Neuronal stem cell (in vitro differentiated cells): Measurements from ENCODE around the gene ALKBH8.
A peak's percentile ranks its signal among the peaks of the same experiment; 100 is the strongest.
"Not testable (repeated sequence)": the region's sequence is repeated elsewhere in the genome, so short reads cannot be mapped to it uniquely, and the experiment has no call there.

Experiments used
- DNase-seq: peaks from one replicate; pipeline ENCODE4 v3.0.0-alpha.2; 2013; ENCODE audit warnings: low spot score
- H2AFZ ChIP-seq: one replicate; pipeline ENCODE4 v1.6.1; 2013; ENCODE audit warnings: mild to moderate bottlenecking, low read length, inconsistent platforms
- H2AK5ac ChIP-seq: 2 replicates; pipeline ENCODE4 v1.6.1; 2013; ENCODE audit warnings: low read depth, mild to moderate bottlenecking, inconsistent platforms, low read length, moderate library complexity, mixed read lengths
- H2BK120ac ChIP-seq: 2 replicates; pipeline ENCODE4 v1.6.1; 2013; ENCODE audit warnings: low read depth, mild to moderate bottlenecking, inconsistent platforms, low read length, moderate library complexity, mixed read lengths
- H2BK12ac ChIP-seq: one replicate; pipeline ENCODE4 v1.6.1; 2013; ENCODE audit warnings: low read length, inconsistent platforms
- H2BK15ac ChIP-seq: 2 replicates; pipeline ENCODE4 v1.6.1; 2013; ENCODE audit warnings: mild to moderate bottlenecking, low read length, inconsistent platforms, mixed read lengths
- H2BK5ac ChIP-seq: one replicate; pipeline ENCODE4 v1.6.1; 2013; ENCODE audit warnings: inconsistent platforms, mild to moderate bottlenecking, low read length, moderate library complexity
- H3K14ac ChIP-seq: one replicate; pipeline ENCODE4 v1.6.1; 2013; ENCODE audit warnings: low read length, inconsistent platforms
- H3K18ac ChIP-seq: 2 replicates; pipeline ENCODE4 v1.6.1; 2013; ENCODE audit warnings: low read length, inconsistent platforms
- H3K23ac ChIP-seq: 2 replicates; pipeline ENCODE4 v1.6.1; 2013; ENCODE audit warnings: low read depth, mild to moderate bottlenecking, mixed read lengths, low read length, inconsistent platforms; ENCODE audit not compliant: poor library complexity
- H3K27ac ChIP-seq: replicated peaks from 3 replicates; pipeline ENCODE4 v1.5.1; 2013; ENCODE audit warnings: low read length, inconsistent platforms
- H3K27me3 ChIP-seq, 3 experiments: 2 replicates each; pipeline ENCODE4 v1.6.1; 2013; ENCODE audit warnings: low read length in 3 of 3, mild to moderate bottlenecking in 2 of 3, inconsistent platforms in 1 of 3, low read depth in 1 of 3, mixed read lengths in 1 of 3, moderate library complexity in 1 of 3; ENCODE audit not compliant: control insufficient read depth in 3 of 3, insufficient read depth in 3 of 3
- H3K36me3 ChIP-seq, 2 donors: replicated peaks in 1 of 2; 2 replicates each; pipeline ENCODE4 v1.6.1; 2013; ENCODE audit warnings: low read length in 2 of 2; ENCODE audit not compliant: control insufficient read depth in 2 of 2, insufficient read depth in 2 of 2
- H3K4ac ChIP-seq: 2 replicates; pipeline ENCODE4 v1.6.1; 2013; ENCODE audit warnings: inconsistent platforms, mild to moderate bottlenecking, low read length, moderate library complexity
- H3K4me1 ChIP-seq, 2 donors: 1 replicate in 1 of 2; 2 replicates in 1 of 2; pipeline ENCODE4 v1.6.1; 2013; ENCODE audit warnings: low read length in 2 of 2, low read depth in 1 of 2; ENCODE audit not compliant: control insufficient read depth in 2 of 2, insufficient read depth in 1 of 2
- H3K4me2 ChIP-seq: one replicate; pipeline ENCODE4 v1.6.1; 2013; ENCODE audit warnings: mild to moderate bottlenecking, low read length, inconsistent platforms; ENCODE audit not compliant: insufficient read depth, poor library complexity, severe bottlenecking
- H3K4me3 ChIP-seq, 2 donors: 2 replicates each; pipeline ENCODE4 v1.5.1; 2013; ENCODE audit warnings: low read length in 2 of 2, mild to moderate bottlenecking in 2 of 2, inconsistent platforms in 1 of 2, moderate library complexity in 1 of 2
- H3K79me1 ChIP-seq: one replicate; pipeline ENCODE4 v1.6.1; 2013; ENCODE audit warnings: low read depth, mild to moderate bottlenecking, inconsistent platforms, low read length, moderate library complexity
- H3K9ac ChIP-seq: one replicate; pipeline ENCODE4 v1.6.1; 2013; ENCODE audit warnings: mild to moderate bottlenecking, low read depth, low read length, inconsistent platforms; ENCODE audit not compliant: poor library complexity
- H3K9me3 ChIP-seq, 2 donors: replicated peaks in 1 of 2; 2 replicates each; pipeline versions ENCODE3 to v1.6.1; 2013; ENCODE audit warnings: low read length in 2 of 2, mild to moderate bottlenecking in 2 of 2, inconsistent platforms in 1 of 2, low read depth in 1 of 2, mixed read lengths in 1 of 2, moderate library complexity in 1 of 2; ENCODE audit not compliant: control insufficient read depth in 2 of 2, insufficient read depth in 1 of 2
- H4K8ac ChIP-seq: one replicate; pipeline ENCODE4 v1.6.1; 2013; ENCODE audit warnings: low read depth, mild to moderate bottlenecking, inconsistent platforms, low read length, moderate library complexity
- H4K91ac ChIP-seq: one replicate; pipeline ENCODE4 v1.6.1; 2013; ENCODE audit warnings: low read length, low read depth, mild to moderate bottlenecking, inconsistent platforms; ENCODE audit not compliant: poor library complexity
- WGBS, 2 donors: extraction: QIAGEN DNeasy Blood & Tissue Kit; methylation state at CpG; one replicate each; pipeline ENCODE4 v1.1.7; 2013; ENCODE audit warnings: missing lambda C conversion rate in 2 of 2, mixed read lengths in 1 of 2; ENCODE audit not compliant: insufficient read length in 2 of 2, insufficient replicate concordance in 1 of 2; ENCODE audit errors: extremely low coverage in 2 of 2; 5-methylcytosine and 5-hydroxymethylcytosine counted together

ALKBH8 gene

DNA sequence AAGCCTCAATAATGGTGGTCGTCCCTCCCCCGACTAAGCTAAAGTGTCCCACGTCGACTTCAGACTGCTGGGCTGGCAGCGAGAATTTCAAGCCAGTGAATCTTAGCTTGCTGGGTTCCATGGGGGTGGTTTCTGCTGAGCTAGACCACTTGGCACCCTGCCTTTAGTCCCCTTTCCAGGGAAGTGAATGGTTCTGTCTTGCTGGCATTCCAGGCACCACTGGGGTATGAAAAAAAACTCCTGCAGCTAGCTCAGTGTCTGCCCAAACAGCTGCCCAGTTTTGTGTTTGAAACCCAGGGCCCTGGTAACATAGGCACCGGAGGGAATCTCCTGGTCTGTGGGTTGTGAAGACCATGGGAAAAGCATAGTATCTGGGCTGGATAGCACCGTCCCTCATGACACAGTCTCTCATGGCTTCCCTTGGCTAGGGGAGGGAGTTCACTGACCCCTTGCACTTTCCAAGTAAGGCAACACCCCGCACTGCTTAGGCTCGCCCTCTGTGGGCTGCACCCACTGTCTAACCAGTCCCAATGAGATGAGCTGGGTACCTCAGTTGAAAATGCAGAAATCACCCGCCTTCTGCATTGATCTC is 99.2 kb downstream of the ALKBH8 start:
- H3K27ac ChIP-seq, H2BK120ac ChIP-seq, H3K4me3 ChIP-seq, H2BK12ac ChIP-seq, H3K23ac ChIP-seq, H3K18ac ChIP-seq, H4K91ac ChIP-seq, H3K36me3 ChIP-seq, H2BK5ac ChIP-seq, H3K4me2 ChIP-seq, H3K4me1 ChIP-seq, H2AK5ac ChIP-seq, H3K9me3 ChIP-seq, H3K4ac ChIP-seq, H2BK15ac ChIP-seq, DNase-seq, H3K14ac ChIP-seq, H3K27me3 ChIP-seq, H4K8ac ChIP-seq, H3K79me1 ChIP-seq: not testable (repeated sequence)
- Histone ChIP-seq H2AFZ (peak overlapping the region; percentile 79), H3K9ac (peak overlapping the region; percentile 44)
- WGBS, 2 donors: no CpG with 5 or more reads among the region's 10 CpGs

DNA sequence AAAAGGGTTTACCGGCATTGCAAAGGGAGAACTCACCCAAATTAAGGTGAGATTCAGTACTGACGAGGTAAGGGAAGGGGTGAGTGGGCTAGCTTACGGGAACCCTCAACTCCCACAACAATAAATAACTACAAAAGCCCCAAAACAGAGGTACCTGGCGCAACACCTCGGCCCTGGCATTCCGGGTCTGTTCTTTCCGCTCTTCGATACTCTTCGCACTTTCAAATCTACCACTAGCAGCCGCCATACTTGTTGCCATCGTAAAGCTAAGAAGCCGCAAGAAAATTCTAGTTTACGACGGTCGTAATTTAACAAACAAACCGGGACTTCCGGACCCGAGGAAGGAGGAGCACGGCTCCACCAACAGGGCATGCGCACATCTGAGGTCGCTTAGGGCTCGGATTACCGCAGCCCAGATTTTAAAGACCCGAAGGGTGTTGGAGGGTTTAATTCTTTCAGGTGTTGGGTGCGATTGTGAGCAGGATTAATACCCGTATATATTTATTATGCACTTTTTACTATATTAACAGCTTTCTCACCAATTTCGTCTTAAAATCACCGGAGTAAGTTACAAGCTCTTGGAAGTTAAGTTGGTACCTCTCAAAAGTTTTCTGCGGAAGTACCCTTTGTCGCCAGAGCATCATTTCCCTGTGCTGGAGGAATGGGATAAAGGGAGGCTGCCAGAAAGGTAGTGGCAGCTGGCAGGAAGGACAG is 107.8 kb downstream of the ALKBH8 start, which contains the start of gene CWF19L2:
TSS of gene CWF19L2 (minus strand) at position 268 of the 714 bp plus-strand sequence. CDS start at position 259, 9 bp downstream.
- peak; percentile 88 for DNase-seq
- Histone ChIP-seq H4K91ac (no peak within 1 kb of the TSS), H3K27me3 (no peaks in the 10 kb centered on the region), H3K79me1 (no peaks in the 10 kb centered on the region), H3K18ac (no peak within 1 kb of the TSS), H3K4me2 (peak within 1 kb of the TSS; percentile 60), H3K4me1 (peaks cover 0 to 5% of the 10 kb centered on the region in 2 donors), H3K9ac (no peak within 1 kb of the TSS), H3K9me3 (no peaks in the 10 kb centered on the region), H2BK120ac (no peak within 1 kb of the TSS), H3K4me3 (peak within 1 kb of the TSS; percentile 70 to 83), H3K36me3 (peaks cover 9 to 28% of the 10 kb centered on the region in 2 donors), H2BK15ac (no peak within 1 kb of the TSS), H2BK5ac (no peak within 1 kb of the TSS), H2AFZ (peak within 1 kb of the TSS; percentile 87), H2BK12ac (no peak within 1 kb of the TSS), H4K8ac (no peak within 1 kb of the TSS), H2AK5ac (no peak within 1 kb of the TSS), H3K4ac (no peak within 1 kb of the TSS), H3K23ac (no peak within 1 kb of the TSS), H3K27ac (no peak within 1 kb of the TSS), H3K14ac (no peak within 1 kb of the TSS)
- no CpG with 5 or more reads among the region's 30 CpGs for WGBS, 2 donors

- Histone ChIP-seq H3K36me3 (peaks cover 9 to 33% of the 10 kb centered on the region in 2 donors), H3K18ac (no peak overlapping the region), H2BK5ac (no peak overlapping the region), H3K4ac (no peak overlapping the region), H3K9me3 (no peaks in the 10 kb centered on the region), H2BK15ac (no peak overlapping the region), H3K4me1 (peaks cover 0 to 5% of the 10 kb centered on the region in 2 donors), H3K27me3 (no peaks in the 10 kb centered on the region), H3K14ac (no peak overlapping the region), H3K27ac (no peak overlapping the region), H2BK12ac (no peak overlapping the region), H3K23ac (no peak overlapping the region), H3K4me2 (peak overlapping the region; percentile 60), H2AK5ac (no peak overlapping the region), H2AFZ (peak overlapping the region; percentile 87), H4K91ac (no peak overlapping the region), H3K9ac (no peak overlapping the region), H3K79me1 (no peaks in the 10 kb centered on the region), H4K8ac (no peak overlapping the region), H3K4me3 (peak overlapping the region; percentile 70 to 83), H2BK120ac (no peak overlapping the region)
- DNase-seq: no peak
- WGBS, 2 donors: no CpG with 5 or more reads among the region's 6 CpGs
These were observed 108.4 kb downstream of the ALKBH8 start for GRCh38 chr11:107457205-107457557.

DNA sequence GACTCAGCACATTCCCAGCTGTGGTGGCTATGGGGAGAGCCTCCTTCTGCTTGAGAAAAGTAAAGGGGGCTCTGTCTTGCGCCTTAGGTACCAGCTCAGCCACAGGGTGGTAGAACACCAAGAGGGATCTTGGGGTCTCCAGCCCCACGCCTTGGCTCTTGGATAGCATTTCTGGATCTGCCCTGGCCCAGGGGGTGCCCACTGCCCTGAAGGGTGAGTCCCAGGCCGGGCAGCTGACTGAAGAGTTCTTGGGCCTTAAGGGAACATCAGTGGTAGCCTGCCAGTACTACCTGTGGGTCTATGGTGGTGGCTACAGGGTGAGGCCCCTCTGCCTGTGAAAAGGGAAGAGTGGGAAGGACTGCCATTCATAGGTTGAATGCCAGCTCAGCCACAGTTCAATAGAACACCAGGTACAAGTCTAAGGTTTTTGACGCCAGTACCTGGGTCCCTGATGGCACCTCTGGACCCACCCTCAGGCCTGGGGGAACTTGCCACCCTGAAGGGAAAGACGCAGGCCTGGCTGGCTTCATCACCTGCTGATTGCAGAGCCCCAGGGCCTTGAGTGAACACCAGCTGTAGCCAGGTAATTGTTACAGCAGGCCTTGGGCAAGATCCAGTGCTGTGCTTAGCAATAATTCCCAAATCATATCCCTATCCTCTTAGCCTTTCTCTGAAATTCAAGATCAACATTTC is 111.8 kb downstream of the ALKBH8 start:
- Histone ChIP-seq H2BK5ac (no peak overlapping the region), H3K36me3 (peaks cover 9 to 60% of the 10 kb centered on the region in 2 donors), H3K79me1 (no peaks in the 10 kb centered on the region), H3K4me1 (peaks cover 0 to 5% of the 10 kb centered on the region in 2 donors), H2BK12ac (no peak overlapping the region), H2AFZ (no peak overlapping the region), H3K27me3 (no peaks in the 10 kb centered on the region), H2AK5ac (no peak overlapping the region), H3K23ac (no peak overlapping the region), H4K91ac (no peak overlapping the region), H3K18ac (no peak overlapping the region), H4K8ac (no peak overlapping the region), H3K4me3 (no peak overlapping the region), H3K9me3 (peaks cover 0 to 4% of the 10 kb centered on the region in 2 donors), H3K14ac (no peak overlapping the region), H3K4me2 (no peak overlapping the region), H2BK120ac (no peak overlapping the region), H2BK15ac (no peak overlapping the region), H3K27ac (no peak overlapping the region), H3K9ac (no peak overlapping the region), H3K4ac (no peak overlapping the region)
- DNase-seq: no peak
- WGBS, 2 donors: no CpG with 5 or more reads among the region's 5 CpGs
